MM.1S (cell line): ENCODE data around the gene PTPN22.

Experiments used
- CTCF ChIP-seq: fragments of 300-600 bp; sonication (generic); IDR thresholded peaks from 2 replicates; pipeline ENCODE4 v1.5.1; 2016; ENCODE audit warnings: antibody characterized with exemption, low read length, mixed read lengths
- EZH2phosphoT487 ChIP-seq: fragments of 300-600 bp; sonication (generic); IDR thresholded peaks from 2 replicates; pipeline ENCODE4 v1.6.1; 2018; ENCODE audit warnings: antibody characterized with exemption, low read length

DNA sequence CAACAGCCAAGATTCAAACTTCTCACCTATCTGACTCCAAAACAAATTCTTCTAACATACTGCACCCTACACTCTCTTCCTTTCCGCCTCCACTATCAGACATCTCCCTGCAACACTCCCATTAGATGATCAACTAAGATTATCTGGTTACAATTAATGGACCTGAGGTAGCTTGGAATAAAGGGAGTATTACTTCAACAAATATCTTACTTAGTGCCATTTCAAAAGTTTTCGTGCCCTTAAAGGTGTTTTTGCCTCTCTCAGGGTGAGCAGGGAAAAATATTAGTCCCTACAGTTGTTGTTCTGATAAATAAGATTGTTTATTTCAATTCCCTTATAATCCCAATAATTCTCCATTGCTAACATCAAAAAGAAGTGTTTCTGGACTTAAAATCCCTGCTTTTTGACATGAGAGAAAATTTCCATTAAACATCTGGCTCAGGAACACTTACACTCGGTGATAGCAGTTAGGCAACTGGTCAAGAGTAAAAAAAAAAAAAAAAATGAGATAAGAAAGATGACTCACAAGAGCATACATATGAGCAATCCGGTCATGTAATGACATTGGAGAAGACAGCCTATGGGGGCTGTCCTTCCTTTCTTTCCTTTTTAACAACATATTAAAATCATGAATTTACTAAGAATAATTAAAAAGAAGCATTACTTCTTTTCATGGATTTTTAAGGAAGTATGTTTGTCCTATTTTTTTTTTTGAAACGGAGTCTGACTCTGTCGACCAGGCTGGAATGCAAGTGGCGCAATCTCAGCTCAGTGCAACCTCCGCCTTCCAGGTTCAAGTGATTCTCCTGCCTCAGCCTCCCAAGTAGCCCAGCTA lies 66.9 kb downstream of the PTPN22 start:
- no peak for TF ChIP-seq CTCF
- TF ChIP-seq EZH2phosphoT487 = no peak
